GM12875 (cell line): ENCODE results near the gene FBXO34.
"Not testable (repeated sequence)": the region's sequence is repeated elsewhere in the genome, so short reads cannot be mapped to it uniquely, and the experiment has no call there.

ENCODE experiments used
- H3K4me3 ChIP-seq: one replicate; pipeline ENCODE4 v1.5.1; 2011; ENCODE audit warnings: low read depth, low read length, control low read depth
- CTCF ChIP-seq: IDR thresholded peaks from 2 replicates; pipeline ENCODE4 v1.5.1; 2011; ENCODE audit warnings: low read depth, mild to moderate bottlenecking, control low read depth, inconsistent platforms, low read length, moderate library complexity, borderline replicate concordance; ENCODE audit not compliant: insufficient read depth

The FBXO34 gene

DNA sequence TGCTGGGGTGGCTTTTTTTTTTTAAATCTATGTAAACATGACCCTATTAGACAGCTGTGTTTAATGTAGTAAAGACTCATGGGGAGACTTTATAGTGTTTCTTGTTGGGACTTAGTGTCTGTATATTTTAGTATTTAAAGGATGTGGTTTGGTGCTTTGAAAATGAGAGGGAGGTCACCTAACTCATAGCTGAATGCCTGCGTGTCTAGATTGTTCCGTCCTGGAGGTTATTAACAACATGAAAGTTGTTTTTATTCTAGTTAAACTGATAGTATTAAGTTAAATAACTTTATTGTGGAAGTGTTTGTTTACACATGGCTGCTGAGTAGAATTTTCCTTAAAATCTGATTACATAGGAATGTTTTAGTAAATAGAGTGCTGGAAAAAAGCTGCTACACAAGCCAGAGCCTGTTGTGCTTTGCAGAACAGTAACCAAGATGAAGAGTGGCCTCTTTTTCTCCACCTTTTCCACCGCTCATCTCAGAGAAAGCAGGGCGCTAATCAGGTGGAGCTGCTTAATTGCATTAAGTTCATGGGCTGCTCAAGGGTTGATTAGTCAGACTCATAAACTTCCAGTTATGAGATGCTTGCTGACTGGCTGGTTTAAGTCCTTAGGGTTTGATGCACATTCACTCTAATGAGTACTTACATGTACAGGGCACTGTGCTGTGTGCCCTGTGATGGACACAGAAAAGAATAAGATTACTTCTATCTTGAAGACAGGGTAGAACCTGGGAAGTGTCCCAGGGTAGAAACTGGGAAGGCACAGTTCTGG is 62.7 kb downstream of the FBXO34 start:
- no peak for TF ChIP-seq CTCF
- H3K4me3 ChIP-seq, result no peak overlapping the region

DNA sequence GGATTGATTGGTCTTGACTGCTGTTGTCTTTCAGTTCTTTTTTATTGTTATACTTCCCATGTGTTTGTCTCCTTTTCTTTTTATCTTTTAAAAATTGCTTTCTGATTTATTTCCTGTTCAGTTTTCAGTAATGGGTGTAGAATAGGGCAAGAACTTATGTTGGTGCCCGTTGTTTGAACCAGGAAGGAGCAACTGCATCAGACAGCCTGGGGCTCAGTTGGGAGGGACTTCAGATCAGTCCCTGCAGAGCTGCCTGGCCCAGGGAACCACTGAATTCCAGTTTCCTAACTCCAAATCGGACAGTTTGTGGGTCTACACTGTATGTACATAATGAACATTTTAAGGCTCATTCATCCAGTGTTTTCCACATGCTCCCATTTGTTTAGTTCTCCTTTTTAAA is 64.9 kb downstream of the FBXO34 start:
- no peak overlapping the region for H3K4me3 ChIP-seq
- TF ChIP-seq CTCF, result no peak

- no peak overlapping the region for H3K4me3 ChIP-seq
- TF ChIP-seq CTCF, result no peak
These were observed 65.5 kb downstream of the FBXO34 start for GRCh38 chr14:55336691-55337090.

- no peak for TF ChIP-seq CTCF
- H3K4me3 ChIP-seq, result no peak overlapping the region
These were observed 68.5 kb downstream of the FBXO34 start for GRCh38 chr14:55339770-55340169.

- no peak for TF ChIP-seq CTCF
- no peak overlapping the region for H3K4me3 ChIP-seq
These were observed 69.3 kb downstream of the FBXO34 start for GRCh38 chr14:55340482-55340881.

- TF ChIP-seq CTCF, result no peak
- no peak overlapping the region for H3K4me3 ChIP-seq
These were observed 70.6 kb downstream of the FBXO34 start for GRCh38 chr14:55341781-55342180.

GRCh38 chr14:55344582-55345163 is 73.5 kb downstream of the FBXO34 start:
- not testable (repeated sequence) for H3K4me3 ChIP-seq

- H3K4me3 ChIP-seq, result no peak overlapping the region
- TF ChIP-seq CTCF, result no peak
These were observed 75.8 kb downstream of the FBXO34 start for GRCh38 chr14:55347040-55347439.
